ENCODE measurements around the gene LCA5L.

The LCA5L gene

GRCh38 chr21:39479164-39479813, 33.7 kb upstream of the LCA5L start:
- WGBS (ENCODE audit: insufficient coverage): 96% methylated on average over 4 of the region's 4 CpGs
- no peaks in the 10 kb centered on the region for H3K4me1 ChIP-seq (ENCODE audit: control extremely low read depth in 1 of 4, control insufficient read depth in 4 of 4, insufficient read depth in 4 of 4, low read length in 3 of 4)
- H3K27ac ChIP-seq (ENCODE audit: insufficient read depth in 1 of 2, low read depth in 1 of 2, low read length in 2 of 2, poor library complexity in 1 of 2, severe bottlenecking in 2 of 2): no peak overlapping the region
- no peak for DNase-seq
- no peak overlapping the region for H3K4me3 ChIP-seq (ENCODE audit: control insufficient read depth in 1 of 7, extremely low read depth in 1 of 7, insufficient read depth in 4 of 7, low read depth in 2 of 7, low read length in 6 of 7)
- no peaks in the 10 kb centered on the region for H3K36me3 ChIP-seq (ENCODE audit: control insufficient read depth in 4 of 4, insufficient read depth in 4 of 4, low read length in 3 of 4)
- CTCF ChIA-PET: no interaction called here
- H3K27me3 ChIP-seq (replicated peaks in 2 of 5; ENCODE audit: control insufficient read depth in 4 of 5, insufficient read depth in 5 of 5, low read length in 4 of 5): no peaks in the 10 kb centered on the region
- POLR2A ChIA-PET: no interaction called here
- no peaks in the 10 kb centered on the region for H3K9me3 ChIP-seq (ENCODE audit: control extremely low read depth in 1 of 5, control insufficient read depth in 4 of 5, insufficient read depth in 2 of 5, low read depth in 1 of 5, low read length in 4 of 5)

- ChIA-PET CTCF (no interaction called here), POLR2A (interaction anchor here (0.6 kb wide), 1 partner anchor 34 kb away, joined by 3 read pairs; no protein-coding TSS in a partner anchor)
- H3K4me3 ChIP-seq (ENCODE audit: control insufficient read depth in 1 of 7, extremely low read depth in 1 of 7, insufficient read depth in 4 of 7, low read depth in 2 of 7, low read length in 6 of 7): no peak overlapping the region
- WGBS (ENCODE audit: insufficient coverage): 100% methylated on average over 2 of the region's 2 CpGs
- H3K36me3 ChIP-seq (ENCODE audit: control insufficient read depth in 4 of 4, insufficient read depth in 4 of 4, low read length in 3 of 4): no peaks in the 10 kb centered on the region
- H3K9me3 ChIP-seq (ENCODE audit: control extremely low read depth in 1 of 5, control insufficient read depth in 4 of 5, insufficient read depth in 2 of 5, low read depth in 1 of 5, low read length in 4 of 5): peaks cover 0 to 2% (median 0%) of the 10 kb centered on the region in 5 experiments
- DNase-seq: no peak
- H3K27me3 ChIP-seq (replicated peaks in 2 of 5; ENCODE audit: control insufficient read depth in 4 of 5, insufficient read depth in 5 of 5, low read length in 4 of 5): no peaks in the 10 kb centered on the region
- no peaks in the 10 kb centered on the region for H3K4me1 ChIP-seq (ENCODE audit: control extremely low read depth in 1 of 4, control insufficient read depth in 4 of 4, insufficient read depth in 4 of 4, low read length in 3 of 4)
- H3K27ac ChIP-seq (ENCODE audit: insufficient read depth in 1 of 2, low read depth in 1 of 2, low read length in 2 of 2, poor library complexity in 1 of 2, severe bottlenecking in 2 of 2): no peak overlapping the region
Observed at GRCh38 chr21:39474611-39475010, 29.0 kb upstream of the LCA5L start.

- H3K27me3 ChIP-seq (replicated peaks in 2 of 5; ENCODE audit: control insufficient read depth in 4 of 5, insufficient read depth in 5 of 5, low read length in 4 of 5): no peaks in the 10 kb centered on the region
- H3K4me3 ChIP-seq (ENCODE audit: control insufficient read depth in 1 of 7, extremely low read depth in 1 of 7, insufficient read depth in 4 of 7, low read depth in 2 of 7, low read length in 6 of 7): no peak overlapping the region
- ChIA-PET POLR2A (no interaction called here), CTCF (no interaction called here)
- WGBS (ENCODE audit: insufficient coverage): 100% methylated on average over 2 of the region's 4 CpGs
- no peak for DNase-seq
- no peaks in the 10 kb centered on the region for H3K4me1 ChIP-seq (ENCODE audit: control extremely low read depth in 1 of 4, control insufficient read depth in 4 of 4, insufficient read depth in 4 of 4, low read length in 3 of 4)
- H3K9me3 ChIP-seq (ENCODE audit: control extremely low read depth in 1 of 5, control insufficient read depth in 4 of 5, insufficient read depth in 2 of 5, low read depth in 1 of 5, low read length in 4 of 5): peaks cover 0 to 2% (median 0%) of the 10 kb centered on the region in 5 experiments
- no peaks in the 10 kb centered on the region for H3K36me3 ChIP-seq (ENCODE audit: control insufficient read depth in 4 of 4, insufficient read depth in 4 of 4, low read length in 3 of 4)
- H3K27ac ChIP-seq (ENCODE audit: insufficient read depth in 1 of 2, low read depth in 1 of 2, low read length in 2 of 2, poor library complexity in 1 of 2, severe bottlenecking in 2 of 2): no peak overlapping the region
Observed at GRCh38 chr21:39472786-39473185, 27.2 kb upstream of the LCA5L start.

GRCh38 chr21:39471598-39471997, 26.0 kb upstream of the LCA5L start:
- no peak for DNase-seq
- Histone ChIP-seq H3K4me1 (ENCODE audit: control extremely low read depth in 1 of 4, control insufficient read depth in 4 of 4, insufficient read depth in 4 of 4, low read length in 3 of 4) (no peaks in the 10 kb centered on the region), H3K4me3 (ENCODE audit: control insufficient read depth in 1 of 7, extremely low read depth in 1 of 7, insufficient read depth in 4 of 7, low read depth in 2 of 7, low read length in 6 of 7) (no peak overlapping the region), H3K27me3 (replicated peaks in 2 of 5; ENCODE audit: control insufficient read depth in 4 of 5, insufficient read depth in 5 of 5, low read length in 4 of 5) (no peaks in the 10 kb centered on the region), H3K9me3 (ENCODE audit: control extremely low read depth in 1 of 5, control insufficient read depth in 4 of 5, insufficient read depth in 2 of 5, low read depth in 1 of 5, low read length in 4 of 5) (peaks cover 0 to 3% (median 0%) of the 10 kb centered on the region in 5 experiments), H3K36me3 (ENCODE audit: control insufficient read depth in 4 of 4, insufficient read depth in 4 of 4, low read length in 3 of 4) (no peaks in the 10 kb centered on the region), H3K27ac (ENCODE audit: insufficient read depth in 1 of 2, low read depth in 1 of 2, low read length in 2 of 2, poor library complexity in 1 of 2, severe bottlenecking in 2 of 2) (no peak overlapping the region)
- CTCF ChIA-PET: no interaction called here
- POLR2A ChIA-PET: no interaction called here
- no CpG with 5 or more reads among the region's 3 CpGs for WGBS (ENCODE audit: insufficient coverage)

- no peak for DNase-seq
- Histone ChIP-seq H3K4me3 (ENCODE audit: control insufficient read depth in 1 of 7, extremely low read depth in 1 of 7, insufficient read depth in 4 of 7, low read depth in 2 of 7, low read length in 6 of 7) (no peak overlapping the region), H3K27ac (ENCODE audit: insufficient read depth in 1 of 2, low read depth in 1 of 2, low read length in 2 of 2, poor library complexity in 1 of 2, severe bottlenecking in 2 of 2) (no peak overlapping the region), H3K4me1 (ENCODE audit: control extremely low read depth in 1 of 4, control insufficient read depth in 4 of 4, insufficient read depth in 4 of 4, low read length in 3 of 4) (no peaks in the 10 kb centered on the region), H3K27me3 (replicated peaks in 2 of 5; ENCODE audit: control insufficient read depth in 4 of 5, insufficient read depth in 5 of 5, low read length in 4 of 5) (no peaks in the 10 kb centered on the region), H3K9me3 (ENCODE audit: control extremely low read depth in 1 of 5, control insufficient read depth in 4 of 5, insufficient read depth in 2 of 5, low read depth in 1 of 5, low read length in 4 of 5) (peaks cover 0 to 6% (median 0%) of the 10 kb centered on the region in 5 experiments), H3K36me3 (ENCODE audit: control insufficient read depth in 4 of 4, insufficient read depth in 4 of 4, low read length in 3 of 4) (peaks cover 0 to 2% (median 0%) of the 10 kb centered on the region in 4 experiments)
- CTCF ChIA-PET: no interaction called here
- POLR2A ChIA-PET: no interaction called here
- WGBS (ENCODE audit: insufficient coverage): 100% methylated on average over 1 of the region's 1 CpG
Observed at GRCh38 chr21:39468559-39468958, 23.0 kb upstream of the LCA5L start.

- Histone ChIP-seq H3K27me3 (replicated peaks in 2 of 5; ENCODE audit: control insufficient read depth in 4 of 5, insufficient read depth in 5 of 5, low read length in 4 of 5) (no peaks in the 10 kb centered on the region), H3K4me3 (ENCODE audit: control insufficient read depth in 1 of 7, extremely low read depth in 1 of 7, insufficient read depth in 4 of 7, low read depth in 2 of 7, low read length in 6 of 7) (no peak overlapping the region), H3K27ac (ENCODE audit: insufficient read depth in 1 of 2, low read depth in 1 of 2, low read length in 2 of 2, poor library complexity in 1 of 2, severe bottlenecking in 2 of 2) (no peak overlapping the region), H3K4me1 (ENCODE audit: control extremely low read depth in 1 of 4, control insufficient read depth in 4 of 4, insufficient read depth in 4 of 4, low read length in 3 of 4) (no peaks in the 10 kb centered on the region), H3K9me3 (ENCODE audit: control extremely low read depth in 1 of 5, control insufficient read depth in 4 of 5, insufficient read depth in 2 of 5, low read depth in 1 of 5, low read length in 4 of 5) (peaks cover 0 to 6% (median 0%) of the 10 kb centered on the region in 5 experiments), H3K36me3 (ENCODE audit: control insufficient read depth in 4 of 4, insufficient read depth in 4 of 4, low read length in 3 of 4) (peaks cover 0 to 2% (median 0%) of the 10 kb centered on the region in 4 experiments)
- CTCF ChIA-PET: no interaction called here
- 100% methylated on average over 3 of the region's 3 CpGs for WGBS (ENCODE audit: insufficient coverage)
- no peak for DNase-seq
- POLR2A ChIA-PET: no interaction called here
Observed at GRCh38 chr21:39467746-39468145, 22.2 kb upstream of the LCA5L start.

GRCh38 chr21:39466584-39466983, 21.0 kb upstream of the LCA5L start:
- POLR2A ChIA-PET: no interaction called here
- Histone ChIP-seq H3K4me1 (ENCODE audit: control extremely low read depth in 1 of 4, control insufficient read depth in 4 of 4, insufficient read depth in 4 of 4, low read length in 3 of 4) (no peaks in the 10 kb centered on the region), H3K27me3 (replicated peaks in 2 of 5; ENCODE audit: control insufficient read depth in 4 of 5, insufficient read depth in 5 of 5, low read length in 4 of 5) (no peaks in the 10 kb centered on the region), H3K27ac (ENCODE audit: insufficient read depth in 1 of 2, low read depth in 1 of 2, low read length in 2 of 2, poor library complexity in 1 of 2, severe bottlenecking in 2 of 2) (no peak overlapping the region), H3K4me3 (ENCODE audit: control insufficient read depth in 1 of 7, extremely low read depth in 1 of 7, insufficient read depth in 4 of 7, low read depth in 2 of 7, low read length in 6 of 7) (no peak overlapping the region), H3K9me3 (ENCODE audit: control extremely low read depth in 1 of 5, control insufficient read depth in 4 of 5, insufficient read depth in 2 of 5, low read depth in 1 of 5, low read length in 4 of 5) (peaks cover 0 to 5% (median 0%) of the 10 kb centered on the region in 5 experiments), H3K36me3 (ENCODE audit: control insufficient read depth in 4 of 4, insufficient read depth in 4 of 4, low read length in 3 of 4) (peaks cover 0 to 2% (median 0%) of the 10 kb centered on the region in 4 experiments)
- CTCF ChIA-PET: no interaction called here
- no peak for DNase-seq
